OCI-LY3 (cell line): Measurements from ENCODE around the gene SNX27.

ENCODE experiments used
- EZH2phosphoT487 ChIP-seq: fragments of 200-600 bp; shearing (Covaris generic); IDR thresholded peaks from 2 replicates; pipeline ENCODE4 v1.6.1; 2018; ENCODE audit warnings: antibody characterized with exemption, mixed run types, low read depth
- TF ChIP-seq, protein P1 (sequence below): fragments of 200-600, 300-600 bp; sonication (generic); IDR thresholded peaks from 2 replicates; pipeline ENCODE4 v1.5.1; 2014; ENCODE audit warnings: antibody characterized with exemption, low read length, low read depth

DNA sequence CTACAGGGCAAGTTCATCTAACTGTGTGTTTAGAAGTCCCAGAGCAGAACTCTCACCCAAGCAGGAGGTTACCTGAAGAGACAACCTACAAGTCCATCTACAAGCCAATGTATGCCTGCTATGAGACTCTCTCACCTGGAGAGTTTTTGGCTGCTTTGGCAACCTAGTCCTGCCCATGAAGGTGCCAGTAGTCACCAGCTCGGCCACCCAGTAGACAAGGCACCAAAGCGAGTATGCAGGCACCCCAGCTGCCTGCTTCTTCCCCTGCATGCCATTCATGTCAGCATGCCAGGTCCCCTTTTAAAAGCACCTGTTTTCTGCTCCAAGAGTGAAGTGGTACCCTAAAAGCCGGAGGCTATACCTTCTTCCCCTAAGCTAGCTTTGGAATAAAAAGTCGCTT is 129.7 kb downstream of the SNX27 start:
- TF ChIP-seq, protein P1, sequence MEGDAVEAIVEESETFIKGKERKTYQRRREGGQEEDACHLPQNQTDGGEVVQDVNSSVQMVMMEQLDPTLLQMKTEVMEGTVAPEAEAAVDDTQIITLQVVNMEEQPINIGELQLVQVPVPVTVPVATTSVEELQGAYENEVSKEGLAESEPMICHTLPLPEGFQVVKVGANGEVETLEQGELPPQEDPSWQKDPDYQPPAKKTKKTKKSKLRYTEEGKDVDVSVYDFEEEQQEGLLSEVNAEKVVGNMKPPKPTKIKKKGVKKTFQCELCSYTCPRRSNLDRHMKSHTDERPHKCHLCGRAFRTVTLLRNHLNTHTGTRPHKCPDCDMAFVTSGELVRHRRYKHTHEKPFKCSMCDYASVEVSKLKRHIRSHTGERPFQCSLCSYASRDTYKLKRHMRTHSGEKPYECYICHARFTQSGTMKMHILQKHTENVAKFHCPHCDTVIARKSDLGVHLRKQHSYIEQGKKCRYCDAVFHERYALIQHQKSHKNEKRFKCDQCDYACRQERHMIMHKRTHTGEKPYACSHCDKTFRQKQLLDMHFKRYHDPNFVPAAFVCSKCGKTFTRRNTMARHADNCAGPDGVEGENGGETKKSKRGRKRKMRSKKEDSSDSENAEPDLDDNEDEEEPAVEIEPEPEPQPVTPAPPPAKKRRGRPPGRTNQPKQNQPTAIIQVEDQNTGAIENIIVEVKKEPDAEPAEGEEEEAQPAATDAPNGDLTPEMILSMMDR: no peak
- no peak for TF ChIP-seq EZH2phosphoT487
